Stimulated activated CD8-positive, alpha-beta memory T cell treated with anti-CD3 and anti-CD28 coated beads, Interleukin-2, amount 100 ng/mL, for 1 hour (primary cell): ENCODE results near the gene C17orf75.
A peak's percentile ranks its signal among the peaks of the same experiment; 100 is the strongest.
"Not testable (repeated sequence)": the region's sequence is repeated elsewhere in the genome, so short reads cannot be mapped to it uniquely, and the experiment has no call there.

Experiments
- DNase-seq, 2 donors: peaks; one replicate each; pipeline ENCODE4 v3.0.0-alpha.2; 2020; ENCODE audit warnings: low read depth in 2 of 2

The C17orf75 gene

DNA sequence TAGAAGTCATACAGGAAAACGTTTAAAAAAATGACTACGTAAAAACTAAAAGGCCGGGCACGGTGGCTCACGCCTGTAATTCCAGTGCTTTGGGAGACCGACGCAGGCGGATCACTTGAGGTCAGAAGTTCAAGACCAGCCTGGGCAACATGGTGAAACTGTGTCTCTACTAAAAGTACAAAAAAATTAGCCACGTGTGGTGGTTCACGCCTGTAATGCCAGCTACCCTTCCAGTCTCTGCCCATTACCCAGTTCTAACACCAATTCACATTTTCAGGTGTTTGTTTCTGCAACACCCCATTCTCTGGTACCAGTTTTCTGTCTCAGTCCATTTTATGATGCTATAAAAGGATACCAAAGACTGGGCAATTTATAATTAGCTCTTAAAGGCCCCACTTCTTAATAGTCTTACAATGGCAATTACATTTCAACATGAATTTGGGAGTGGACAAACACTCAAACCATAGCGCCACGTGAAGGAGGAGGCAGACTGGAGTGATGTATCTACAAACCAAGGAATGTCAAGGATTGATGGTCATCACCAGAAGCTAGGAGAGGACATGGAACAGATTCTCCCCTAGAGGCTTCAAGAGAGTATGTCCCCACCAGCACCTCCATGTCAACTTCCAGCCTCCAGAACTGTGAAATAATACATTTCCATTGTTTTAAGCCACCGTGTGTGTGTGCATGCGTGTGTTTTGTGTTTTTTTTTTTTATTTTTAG is 791 bp upstream of the C17orf75 start:
- DNase-seq: no peak

DNA sequence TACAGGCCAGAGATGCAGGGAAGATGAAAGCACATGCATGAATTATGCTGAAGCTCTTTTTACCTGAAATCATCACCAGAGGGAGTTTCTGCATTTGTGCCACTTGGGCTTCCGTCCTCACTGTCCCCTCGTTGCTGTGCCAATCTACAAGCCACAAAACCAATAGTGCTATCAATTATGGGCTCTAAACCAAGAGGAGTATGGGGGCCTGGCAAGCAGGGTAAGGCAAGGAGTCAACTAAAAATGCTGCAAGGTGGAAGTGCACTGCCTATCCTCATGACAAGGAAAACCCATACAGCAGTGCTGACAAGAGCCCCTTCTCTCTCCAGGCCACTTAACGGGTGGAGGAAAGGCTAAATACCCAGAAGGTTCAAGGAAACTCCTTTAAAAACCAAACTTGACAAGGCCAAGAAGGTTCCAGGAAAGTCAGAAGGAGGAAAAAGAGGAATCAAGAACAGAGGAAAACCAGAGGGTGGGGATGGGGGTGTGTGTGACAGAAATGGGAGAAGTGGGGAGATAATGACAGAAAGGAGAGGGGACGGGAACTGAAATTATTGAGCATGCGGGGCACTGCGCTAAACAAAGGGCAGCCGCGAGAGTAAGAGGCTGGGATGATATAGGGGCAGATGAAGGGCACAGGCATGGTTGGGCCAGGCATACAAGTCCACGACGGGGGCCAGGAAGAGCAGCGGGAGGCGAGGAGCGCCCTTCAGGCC is 674 bp downstream of the C17orf75 start:
- DNase-seq: no peak

DNA sequence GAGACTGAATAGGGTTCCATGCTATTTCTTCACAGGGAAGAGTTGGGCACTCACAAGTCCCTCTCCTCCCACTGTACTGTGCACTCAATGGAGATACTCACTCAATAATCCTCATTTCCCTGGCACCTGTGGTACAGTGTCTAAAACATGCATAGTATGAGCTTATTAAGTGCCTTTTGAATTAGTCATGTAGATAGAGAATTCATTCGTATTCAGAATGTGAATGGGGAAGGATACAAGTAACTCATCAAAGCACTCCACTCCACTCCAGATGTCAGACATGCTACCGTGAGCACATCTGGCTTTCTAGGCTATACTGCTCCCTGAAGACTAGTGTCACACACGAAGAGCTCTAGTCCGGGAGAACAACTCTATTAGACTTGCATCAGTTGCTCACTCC is 6.3 kb downstream of the C17orf75 start:
- DNase-seq: no peak

DNA sequence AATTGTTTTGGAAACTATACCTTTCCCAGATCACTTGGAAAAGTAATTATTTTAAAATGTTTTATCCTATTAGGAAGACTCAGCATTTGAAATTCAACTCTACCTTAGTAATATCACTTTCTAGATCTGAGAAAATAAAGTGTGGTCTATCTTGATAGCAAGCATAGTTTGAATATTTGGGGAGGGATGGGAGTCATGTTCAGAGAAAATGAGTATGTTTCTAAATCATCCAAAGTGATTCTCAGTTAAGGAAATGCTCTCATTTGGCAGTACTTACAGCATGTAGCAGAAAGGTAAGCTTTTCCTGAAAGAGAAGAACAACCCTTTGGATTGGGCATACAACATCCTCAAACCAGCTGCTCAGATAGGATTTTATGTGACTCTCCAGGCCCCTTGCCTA is 6.9 kb downstream of the C17orf75 start:
- no peak for DNase-seq

DNA sequence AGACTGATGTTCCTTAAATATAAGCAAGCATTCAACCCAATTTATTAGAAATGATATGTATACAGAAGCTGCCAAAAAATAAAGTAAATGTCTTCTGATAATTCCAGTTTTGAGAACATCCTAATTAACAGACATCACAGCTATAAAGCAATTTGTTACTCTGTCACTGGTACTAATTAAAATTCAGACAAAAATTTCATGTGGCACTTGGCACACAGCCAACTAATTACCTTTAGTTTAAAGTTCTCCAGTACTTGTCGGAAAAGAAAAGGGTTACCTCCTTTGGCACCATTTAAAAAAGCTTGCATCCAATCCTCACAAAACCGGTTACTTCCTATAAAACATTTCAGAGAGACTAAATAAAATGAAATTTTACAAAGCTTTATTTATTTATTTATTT is 8.8 kb downstream of the C17orf75 start:
- DNase-seq: no peak

DNA sequence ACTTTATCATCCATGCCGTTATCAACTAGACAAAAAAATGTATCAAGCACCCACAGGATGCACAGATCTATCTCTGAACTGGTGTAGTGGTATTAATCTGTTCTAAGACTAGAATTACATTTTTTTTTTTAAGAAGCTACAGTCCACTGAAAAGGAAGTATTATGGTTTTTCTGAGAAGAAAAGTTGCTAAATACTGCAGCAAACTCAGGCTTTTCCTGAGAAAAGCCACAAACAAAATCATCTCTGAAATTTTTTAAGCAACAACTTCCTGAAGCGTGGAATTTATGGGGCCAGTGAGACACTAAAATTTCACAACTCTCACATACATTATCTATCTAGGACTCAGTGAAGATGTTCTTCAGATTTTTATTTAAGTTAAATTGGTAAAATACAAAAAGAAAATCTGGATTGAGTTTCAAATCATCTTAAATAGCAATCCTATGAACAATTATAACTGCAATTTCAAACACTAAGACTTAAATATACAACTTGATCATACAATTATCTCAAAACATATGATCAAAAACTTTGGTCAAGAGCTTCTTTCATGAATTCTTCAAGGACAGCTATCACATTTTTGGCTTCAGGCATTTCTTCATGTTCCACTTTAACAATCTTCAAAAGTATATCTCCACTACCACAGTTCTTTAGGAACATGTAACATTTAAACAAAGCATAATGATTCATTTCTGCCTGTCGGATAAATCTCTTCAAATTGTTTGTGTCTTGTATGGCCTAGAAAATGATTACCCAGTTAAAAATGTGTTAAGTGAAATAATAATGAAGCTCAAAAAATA is 10.5 kb downstream of the C17orf75 start:
- no peak for DNase-seq

DNA sequence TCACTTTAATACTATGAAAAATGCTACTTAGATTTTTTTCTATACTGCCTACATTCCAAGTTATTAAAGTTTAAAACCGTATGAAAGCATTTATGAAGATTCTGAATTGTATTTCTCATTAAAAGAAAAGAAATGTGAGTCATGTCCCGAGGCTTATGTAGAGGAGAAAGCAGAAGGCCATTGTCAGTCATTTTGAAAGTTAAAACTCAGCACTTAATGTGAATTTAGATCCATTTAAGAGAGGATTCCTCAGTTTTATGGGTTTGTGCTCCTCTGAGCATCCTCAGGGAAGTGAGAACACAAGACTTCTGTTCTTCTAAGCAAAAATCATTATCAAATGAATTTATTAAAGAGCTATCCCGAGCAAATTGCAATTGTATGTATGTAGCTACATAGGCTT is 11.8 kb downstream of the C17orf75 start:
- DNase-seq: no peak

DNA sequence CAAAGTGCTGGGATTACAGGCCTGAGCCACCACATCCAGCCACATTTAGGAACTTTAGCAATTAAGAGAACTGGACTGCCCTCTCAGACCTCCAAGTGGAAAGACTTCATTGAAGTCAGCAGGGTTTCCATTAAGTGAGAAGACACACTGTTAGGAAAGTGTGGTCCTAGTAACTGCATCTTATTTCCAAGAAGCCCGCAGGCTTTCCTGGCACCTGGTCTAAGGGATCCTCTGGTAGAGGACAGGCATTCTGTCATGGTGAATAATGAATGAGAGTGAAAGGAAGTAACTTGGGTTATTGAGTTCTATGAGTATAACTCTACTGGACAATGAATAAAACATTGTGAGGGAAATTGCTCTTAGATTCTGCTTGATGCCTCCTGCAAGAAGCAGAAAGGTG is 14.1 kb downstream of the C17orf75 start:
- DNase-seq: no peak

DNA sequence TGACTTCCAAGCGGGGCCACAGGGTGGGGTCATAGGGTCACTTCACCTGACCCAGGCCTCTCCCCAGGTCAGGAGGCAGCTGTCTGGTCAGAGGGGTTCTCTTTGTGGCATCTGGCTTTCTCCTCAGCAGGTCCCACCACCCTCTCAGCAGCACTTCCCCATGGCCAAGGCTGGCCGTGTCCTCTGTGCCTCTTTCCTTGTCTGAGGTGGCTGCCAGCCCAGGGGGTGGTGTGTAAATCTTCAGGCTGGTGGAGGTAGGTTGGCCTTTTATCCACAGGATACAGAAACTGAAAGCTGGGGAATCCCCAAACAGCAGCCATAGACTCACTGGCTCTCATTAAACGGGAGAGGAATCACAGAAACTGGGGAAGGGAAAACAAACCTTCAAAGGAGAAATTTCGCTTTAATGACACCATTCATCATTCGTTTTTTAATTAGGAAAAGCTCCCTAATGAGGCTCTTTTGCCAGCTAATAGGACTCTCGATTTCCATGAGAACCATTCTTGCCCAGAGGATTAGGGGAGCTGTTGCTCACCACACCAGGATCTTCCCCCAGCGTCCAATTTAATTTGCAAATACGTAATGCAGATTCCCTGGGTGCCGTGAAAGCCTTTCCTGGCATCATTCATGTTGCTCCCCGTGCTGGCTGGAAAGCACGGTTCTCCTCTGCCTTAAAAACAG is 18.0 kb downstream of the C17orf75 start:
- DNase-seq: no peak

DNA sequence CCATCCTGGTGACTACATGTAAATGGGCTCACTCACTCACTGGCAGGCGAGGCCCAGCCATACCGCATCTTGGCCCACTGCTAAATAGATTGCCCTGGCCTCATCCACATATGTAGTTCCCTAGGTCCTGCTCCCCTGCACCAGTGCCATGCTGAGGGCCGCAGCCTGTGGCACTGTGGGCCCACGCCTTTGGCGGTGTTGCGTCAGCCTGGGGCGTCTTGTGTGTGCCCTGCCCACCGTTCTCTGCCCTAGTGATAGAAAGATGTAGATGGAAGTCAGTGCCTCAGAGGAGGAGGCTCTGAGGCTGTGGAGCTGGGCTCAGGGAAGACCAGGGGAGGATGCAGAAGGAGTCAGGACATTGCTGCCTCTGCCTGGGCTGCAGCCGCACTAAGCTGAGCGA is 18.9 kb downstream of the C17orf75 start:
- no peak for DNase-seq

DNA sequence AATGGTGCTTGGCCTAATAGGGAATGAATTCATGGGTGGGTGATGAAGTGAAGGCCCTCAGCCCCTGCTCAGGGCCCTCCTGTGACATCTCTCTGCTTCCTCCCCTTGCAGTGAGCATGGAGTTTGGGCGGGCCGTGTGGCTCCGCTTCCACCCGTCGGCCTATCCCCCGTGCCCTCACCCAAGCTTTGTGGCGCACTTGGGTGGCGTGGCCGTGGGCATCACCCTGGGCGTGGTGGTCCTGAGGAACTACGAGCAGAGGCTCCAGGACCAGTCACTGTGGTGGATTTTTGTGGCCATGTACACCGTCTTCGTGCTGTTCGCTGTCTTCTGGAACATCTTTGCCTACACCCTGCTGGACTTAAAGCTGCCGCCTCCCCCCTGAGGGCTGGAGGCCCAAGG is 21.1 kb downstream of the C17orf75 start:
- no peak for DNase-seq

DNA sequence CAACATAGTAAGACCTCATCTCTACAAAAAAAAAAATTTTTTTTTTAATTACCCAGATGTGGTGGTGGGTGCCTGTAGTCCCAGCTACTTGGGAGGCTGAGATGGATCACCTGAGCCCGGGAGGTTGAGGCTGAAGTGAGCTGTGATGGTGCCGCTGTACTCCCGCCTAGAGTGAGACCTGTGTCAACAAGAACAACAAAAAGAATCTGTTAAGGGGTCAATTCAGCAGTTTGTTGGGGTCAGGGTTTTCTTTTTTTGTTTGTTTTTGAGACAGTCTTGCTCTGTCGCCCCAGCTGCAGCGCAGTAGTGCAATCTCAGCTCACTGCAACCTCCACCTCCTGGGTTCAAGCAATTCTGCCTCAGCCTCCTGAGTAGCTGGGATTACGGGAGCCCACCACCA is 21.9 kb downstream of the C17orf75 start:
- DNase-seq: not testable (repeated sequence)

DNA sequence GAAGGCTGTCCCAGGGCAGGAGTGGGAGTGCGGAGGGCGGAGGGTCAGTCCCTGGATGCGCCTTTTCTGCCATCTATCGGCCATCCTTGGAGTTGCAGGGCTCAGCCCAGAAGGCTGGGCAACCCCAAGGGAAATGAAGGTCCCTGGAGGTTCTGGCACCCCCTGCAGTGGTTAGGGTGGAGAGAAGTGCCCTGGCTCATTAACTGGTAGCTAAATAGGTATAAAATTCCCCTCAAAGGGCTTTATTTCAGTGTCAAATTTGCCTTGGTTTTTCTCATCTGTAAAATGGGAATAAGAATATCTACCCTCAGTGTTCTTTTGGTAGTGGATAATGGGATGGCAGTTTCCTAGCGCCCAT is 22.4 kb downstream of the C17orf75 start:
- peak; percentile 50 to 51 for DNase-seq

DNA sequence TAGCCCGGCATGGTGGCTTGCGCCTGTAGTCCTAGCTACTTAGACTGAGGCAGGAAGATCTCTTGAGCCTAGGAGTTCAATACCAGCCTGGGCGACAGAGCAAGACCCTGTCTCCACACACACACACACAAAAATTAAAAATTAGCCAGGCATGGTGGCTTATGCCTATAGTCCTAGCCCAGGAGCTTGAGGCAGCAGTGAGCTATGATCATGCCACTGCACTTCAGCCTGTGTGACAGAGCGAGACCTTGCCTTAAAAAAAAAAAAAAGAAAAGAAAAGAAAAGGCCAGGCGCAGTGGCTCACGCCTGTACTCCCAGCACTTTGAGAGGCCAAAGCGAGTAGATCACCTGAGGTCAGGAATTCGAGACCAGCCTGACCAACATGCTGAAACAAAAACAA is 23.9 kb downstream of the C17orf75 start:
- no peak for DNase-seq

DNA sequence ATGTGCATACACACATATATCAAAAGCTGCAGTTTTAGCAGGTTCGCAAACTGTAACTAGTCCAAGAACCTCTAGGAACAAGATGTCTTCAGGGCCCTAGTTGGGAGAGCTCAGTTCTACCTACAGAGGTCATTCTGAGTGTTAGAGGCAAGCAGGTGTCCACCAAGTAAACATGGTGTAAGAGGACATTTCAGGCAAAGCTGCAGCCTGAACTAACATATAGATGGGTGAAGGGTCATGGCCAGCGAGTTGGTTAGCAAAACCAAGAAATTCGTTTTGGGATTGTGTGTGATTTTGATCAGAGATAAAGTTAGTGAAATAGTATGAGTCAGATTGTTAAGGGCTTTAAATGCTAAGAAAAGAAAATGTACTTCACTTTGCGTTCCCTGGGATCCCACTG is 24.6 kb downstream of the C17orf75 start:
- no peak for DNase-seq

DNA sequence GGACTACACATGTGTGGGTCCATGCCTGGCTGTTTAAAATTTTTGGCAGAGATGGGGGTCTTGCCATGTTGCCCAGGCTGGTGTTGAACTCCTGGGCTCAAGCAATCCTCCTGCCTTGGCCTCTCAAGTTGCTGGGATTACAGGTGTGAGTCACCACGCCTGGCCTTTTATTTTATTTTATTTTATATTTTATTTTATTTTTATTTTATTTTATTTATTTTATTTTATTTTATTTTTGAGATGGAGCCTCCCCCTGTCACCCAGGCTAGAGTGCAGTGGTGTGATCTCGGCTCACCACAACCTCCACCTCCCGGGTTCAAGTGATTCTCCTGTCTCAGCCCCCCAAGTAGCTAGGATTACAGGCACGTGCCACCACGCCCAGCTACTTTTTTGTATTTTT is 25.3 kb downstream of the C17orf75 start:
- DNase-seq: not testable (repeated sequence)

DNA sequence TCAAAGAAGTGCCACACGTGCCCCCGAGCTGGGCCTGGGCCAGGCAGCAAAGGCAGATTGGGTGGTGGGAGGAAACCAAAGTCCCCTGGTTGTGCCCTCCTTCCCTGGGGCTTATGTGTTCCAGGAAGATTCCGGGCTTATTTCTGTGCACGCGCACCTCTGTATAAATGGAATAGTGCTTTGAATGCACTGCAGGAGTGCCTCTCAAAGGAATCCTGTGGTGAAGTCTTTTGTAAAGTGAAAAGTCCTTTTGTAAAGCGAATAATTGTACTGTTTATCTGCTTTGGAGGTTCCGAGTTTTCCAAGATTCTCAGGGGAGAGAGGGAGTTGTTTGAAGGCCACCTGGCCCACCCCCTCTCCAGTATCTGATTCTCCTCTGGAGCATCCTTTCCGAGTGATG is 26.8 kb downstream of the C17orf75 start:
- DNase-seq: no peak

DNA sequence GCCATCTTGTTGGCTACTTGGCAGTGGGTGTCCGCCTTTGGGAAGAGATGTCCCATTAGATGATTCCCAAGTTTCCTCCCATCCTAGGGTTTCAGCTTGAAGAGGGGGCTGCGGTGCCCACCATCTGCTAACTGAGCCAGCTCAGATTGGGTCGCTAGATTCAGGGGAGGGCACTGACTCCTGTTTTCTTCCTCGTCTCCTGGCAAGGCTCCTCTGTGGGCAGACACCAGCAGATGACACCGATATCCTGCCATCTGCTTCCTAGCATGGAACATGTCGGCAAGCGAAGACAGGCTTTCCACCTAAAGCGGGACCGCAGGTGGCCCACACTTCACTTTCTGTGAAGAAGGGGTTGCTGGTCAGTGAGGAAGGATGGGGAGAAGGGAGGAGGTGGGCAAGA is 27.3 kb downstream of the C17orf75 start:
- DNase-seq: no peak

DNA sequence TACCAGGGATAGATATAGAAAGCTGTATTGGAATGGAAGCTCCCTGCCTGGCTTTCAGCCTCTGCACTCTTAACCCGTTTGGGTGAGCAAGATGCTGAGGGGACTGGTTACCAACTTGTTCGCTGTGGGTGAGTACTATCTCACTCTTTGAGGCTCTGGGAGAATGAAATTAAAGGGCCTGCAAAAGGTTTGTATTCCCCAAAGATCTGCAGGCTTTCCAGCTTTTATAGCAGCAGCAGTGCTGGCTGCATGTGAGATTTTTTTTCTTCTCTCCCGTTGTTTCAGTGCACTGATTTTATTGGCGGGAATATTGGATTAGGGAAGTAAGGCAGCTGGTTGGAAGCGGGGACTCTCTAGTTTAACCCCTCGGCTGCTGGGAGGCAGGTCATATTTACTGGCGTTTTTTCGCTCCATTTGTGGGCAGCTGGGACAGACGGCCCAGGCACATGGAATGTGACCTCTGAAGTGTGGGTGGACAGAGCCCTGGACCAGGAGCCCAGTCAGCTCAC is 30.9 kb downstream of the C17orf75 start:
- no peak for DNase-seq

DNA sequence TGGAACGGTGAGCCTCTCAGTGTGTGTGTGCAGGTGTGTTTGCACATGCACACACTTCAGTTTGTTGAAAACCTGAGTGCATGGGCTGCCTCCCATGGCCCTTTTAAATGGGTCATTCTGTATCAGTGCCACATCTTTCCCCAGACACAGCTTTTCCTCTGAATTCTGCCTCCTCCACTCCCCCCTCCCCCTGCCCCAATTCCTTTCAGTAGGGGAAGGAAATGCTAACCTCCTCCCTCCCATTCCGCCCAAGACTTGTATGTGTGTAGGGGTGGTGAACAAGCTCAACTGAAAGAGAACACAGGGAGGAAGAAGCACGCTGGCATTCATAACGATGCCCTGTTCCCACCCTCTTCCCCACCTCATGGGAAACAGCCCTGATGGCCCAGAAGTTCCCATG is 34.3 kb downstream of the C17orf75 start:
- no peak for DNase-seq

DNA sequence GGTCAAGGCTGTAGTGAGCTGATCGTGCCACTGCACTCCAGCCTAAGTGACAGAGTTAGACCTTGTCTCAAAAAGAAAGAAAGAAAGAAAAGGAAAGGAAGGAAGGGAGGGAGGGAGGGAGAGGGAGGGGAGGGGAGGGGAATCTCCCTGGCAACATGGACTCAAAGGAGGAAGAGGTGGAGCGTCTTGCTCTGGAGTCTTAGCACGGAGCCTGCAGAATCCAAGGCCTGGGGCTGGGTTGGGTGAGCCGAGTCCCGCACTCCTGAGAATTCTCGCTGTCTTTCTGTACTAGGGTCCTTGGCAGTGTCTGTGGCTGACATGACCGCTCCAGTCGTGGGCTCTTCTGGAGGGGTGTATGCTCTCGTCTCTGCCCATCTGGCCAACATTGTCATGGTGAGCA is 36.9 kb downstream of the C17orf75 start:
- no peak for DNase-seq

DNA sequence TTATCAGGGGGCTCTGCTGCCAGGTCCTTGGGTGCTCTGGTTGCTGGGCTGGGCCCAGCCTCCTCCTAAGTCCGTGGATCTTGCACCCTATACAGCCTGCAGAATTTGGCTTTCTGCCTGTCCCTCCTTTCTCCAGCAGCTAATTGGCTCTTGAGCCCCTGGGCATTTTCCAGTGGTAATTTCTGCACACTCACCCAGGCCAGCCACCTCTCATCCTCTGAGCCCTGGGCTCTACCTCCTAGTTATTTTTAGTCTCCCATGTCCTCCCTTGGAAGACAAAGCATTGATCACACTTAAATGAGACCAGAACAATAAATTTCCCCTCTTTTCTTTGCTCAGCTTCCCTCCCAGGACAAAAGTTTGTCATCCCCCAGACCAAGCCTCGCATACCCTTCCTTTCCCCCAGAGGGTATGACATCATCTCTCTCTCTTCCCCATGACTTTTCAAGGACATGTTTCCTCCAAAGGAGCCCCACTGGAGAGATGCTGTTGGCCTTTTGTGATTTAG is 38.1 kb downstream of the C17orf75 start:
- no peak for DNase-seq
